Measurements from ENCODE around the gene FOXP1. TPM values are rescaled to one million over a fixed set of nuclear protein-coding genes. Genes with fewer than 3 reads are reported as not detected.

FOXP1 gene
- total and polyA plus RNA-seq, 2 donors (not counting 1 experiment from before 2014, with no cell fraction given): 91.1 to 508 TPM

DNA sequence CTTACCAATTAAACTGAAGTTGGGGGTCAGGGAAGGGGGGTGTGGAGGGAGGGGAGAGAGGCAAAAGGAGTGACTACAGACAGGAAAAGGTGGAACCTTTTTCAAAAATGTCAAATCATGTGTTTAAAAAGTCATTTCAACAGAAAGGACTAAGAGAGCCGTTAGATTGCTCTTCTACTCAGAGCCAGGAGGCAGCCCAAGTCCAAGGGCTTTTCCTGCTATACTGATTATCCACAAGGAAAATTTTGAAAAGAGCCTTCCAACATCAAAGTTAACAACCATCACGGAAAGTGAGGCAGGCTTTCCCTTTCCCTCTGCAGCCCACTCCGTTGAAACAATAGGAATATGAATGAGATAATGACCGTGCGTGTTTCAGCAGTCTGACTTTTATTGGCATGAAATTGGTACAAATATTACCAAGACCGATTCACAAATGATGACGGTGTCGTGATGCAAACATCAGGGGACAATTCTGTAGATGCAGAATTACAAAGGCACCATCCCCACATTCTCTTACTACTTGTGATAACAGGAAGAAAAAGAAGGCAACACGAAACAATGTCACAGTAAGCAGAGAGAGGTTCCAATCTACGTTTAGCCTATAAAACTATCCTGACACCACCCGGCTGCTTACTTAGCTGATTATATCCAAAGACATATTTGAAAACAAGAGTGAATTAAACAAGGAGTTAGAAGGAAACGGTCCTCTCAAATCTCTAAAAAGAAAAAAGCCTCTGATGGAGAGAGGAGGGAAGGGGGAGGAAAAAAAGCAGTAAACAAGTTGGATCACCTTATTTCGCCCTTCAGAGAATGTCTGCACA, 453.7 kb downstream of the FOXP1 start:
- Histone ChIP-seq H3K79me2 (ENCODE audit: control insufficient read depth, insufficient read depth, low read length) (peaks cover 94% of the 10 kb centered on the region), H3K36me3 (replicated peaks in 1 of 2; ENCODE audit: control extremely low read depth in 1 of 2, control insufficient read depth in 1 of 2, extremely low read depth in 1 of 2, insufficient read depth in 2 of 2, low read length in 1 of 2) (peaks cover 2 to 8% of the 10 kb centered on the region in 2 experiments), H3K4me2 (replicated peaks; ENCODE audit: low read depth, low read length, poor library complexity, severe bottlenecking) (peak overlapping the region; percentile 73), H3K9ac (ENCODE audit: low read length) (peak overlapping the region; percentile 75), H3K4me3 (ENCODE audit: control extremely low read depth in 1 of 5, extremely low read depth in 1 of 5, insufficient read depth in 1 of 5, low read depth in 2 of 5, low read length in 4 of 5) (peak overlapping the region; percentile 53 to 91 (median 71)), H3K9me3 (ENCODE audit: control extremely low read depth in 1 of 3, control insufficient read depth in 2 of 3, insufficient read depth in 1 of 3, low read length in 2 of 3) (no peaks in the 10 kb centered on the region), H3K27me3 (replicated peaks in 1 of 4; ENCODE audit: control extremely low read depth in 1 of 4, control insufficient read depth in 3 of 4, insufficient read depth in 4 of 4, low read length in 3 of 4) (no peaks in the 10 kb centered on the region), H2AFZ (ENCODE audit: insufficient read depth, low read depth, low read length, poor library complexity, severe bottlenecking) (peak overlapping the region; percentile 35), H4K20me1 (ENCODE audit: control insufficient read depth, insufficient read depth, low read length, poor library complexity, severe bottlenecking) (peaks cover 21% of the 10 kb centered on the region), H3K4me1 (ENCODE audit: control insufficient read depth in 2 of 2, insufficient read depth in 2 of 2, low read length in 2 of 2) (peaks cover 52 to 63% of the 10 kb centered on the region in 2 donors), H3K27ac (ENCODE audit: low read length in 2 of 2) (peak overlapping the region; percentile 72 to 91)
- ChIA-PET CTCF (interaction anchor here (0.7 to 3.4 kb wide), 7 partner anchors 11 to 342 kb away, joined by 3 to 13 read pairs (median 3); no protein-coding TSS in a partner anchor), POLR2A (interaction anchor here (0.6 to 2.2 kb wide), 10 partner anchors 12 to 451 kb away, joined by 3 to 12 read pairs (median 4); no protein-coding TSS in a partner anchor)
- Mint-ChIP-seq H3K27ac (peak overlapping the region; percentile 94), H3K27me3 (no peaks in the 10 kb centered on the region), H3K4me1 (peaks cover 70% of the 10 kb centered on the region), H3K9me3 (ENCODE audit: insufficient read depth) (no peaks in the 10 kb centered on the region), H3K4me3 (peak overlapping the region; percentile 93)
- no peak for TF ChIP-seq EZH2 (IDR thresholded peaks at IDR 0.05; ENCODE audit: borderline replicate concordance, insufficient read depth, low read depth, low read length, poor library complexity, severe bottlenecking)
- TF ChIP-seq, protein P1, sequence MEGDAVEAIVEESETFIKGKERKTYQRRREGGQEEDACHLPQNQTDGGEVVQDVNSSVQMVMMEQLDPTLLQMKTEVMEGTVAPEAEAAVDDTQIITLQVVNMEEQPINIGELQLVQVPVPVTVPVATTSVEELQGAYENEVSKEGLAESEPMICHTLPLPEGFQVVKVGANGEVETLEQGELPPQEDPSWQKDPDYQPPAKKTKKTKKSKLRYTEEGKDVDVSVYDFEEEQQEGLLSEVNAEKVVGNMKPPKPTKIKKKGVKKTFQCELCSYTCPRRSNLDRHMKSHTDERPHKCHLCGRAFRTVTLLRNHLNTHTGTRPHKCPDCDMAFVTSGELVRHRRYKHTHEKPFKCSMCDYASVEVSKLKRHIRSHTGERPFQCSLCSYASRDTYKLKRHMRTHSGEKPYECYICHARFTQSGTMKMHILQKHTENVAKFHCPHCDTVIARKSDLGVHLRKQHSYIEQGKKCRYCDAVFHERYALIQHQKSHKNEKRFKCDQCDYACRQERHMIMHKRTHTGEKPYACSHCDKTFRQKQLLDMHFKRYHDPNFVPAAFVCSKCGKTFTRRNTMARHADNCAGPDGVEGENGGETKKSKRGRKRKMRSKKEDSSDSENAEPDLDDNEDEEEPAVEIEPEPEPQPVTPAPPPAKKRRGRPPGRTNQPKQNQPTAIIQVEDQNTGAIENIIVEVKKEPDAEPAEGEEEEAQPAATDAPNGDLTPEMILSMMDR (IDR thresholded peaks at IDR 0.05): no peak
- DNase-seq (peak; percentile 55), ATAC-seq (ENCODE audit: low read depth) (peak; percentile 12)
- 0% methylated on average over 1 of the region's 13 CpGs for WGBS (ENCODE audit: insufficient coverage)
- intact Hi-C loops (cut with micrococcal nuclease): loop anchor here (1.0 to 5.0 kb wide), 6 partner anchors 41 to 452 kb away; no protein-coding TSS in a partner anchor

Measured in B cell (primary cell).